Cardiac fibroblast (primary cell): Measurements from ENCODE around the gene TENM4.

Experiments used
- DNase-seq, 2 donors: peaks; one replicate each; pipeline versions ENCODE4 v3.0.0 to v3.0.0-alpha.2; 2010; ENCODE audit warnings: low read depth in 2 of 2
- H3K4me3 ChIP-seq, 2 donors: replicated peaks in 1 of 2; 1 replicate in 1 of 2; 2 replicates in 1 of 2; pipeline ENCODE4 v1.5.1; 2011; ENCODE audit warnings: low read depth in 2 of 2, low read length in 2 of 2, mild to moderate bottlenecking in 2 of 2, moderate library complexity in 1 of 2
- CTCF ChIP-seq: IDR thresholded peaks from one replicate; pipeline ENCODE4 v1.5.1; 2011; ENCODE audit warnings: low read depth, mild to moderate bottlenecking, low read length, inconsistent platforms

Gene TENM4

DNA sequence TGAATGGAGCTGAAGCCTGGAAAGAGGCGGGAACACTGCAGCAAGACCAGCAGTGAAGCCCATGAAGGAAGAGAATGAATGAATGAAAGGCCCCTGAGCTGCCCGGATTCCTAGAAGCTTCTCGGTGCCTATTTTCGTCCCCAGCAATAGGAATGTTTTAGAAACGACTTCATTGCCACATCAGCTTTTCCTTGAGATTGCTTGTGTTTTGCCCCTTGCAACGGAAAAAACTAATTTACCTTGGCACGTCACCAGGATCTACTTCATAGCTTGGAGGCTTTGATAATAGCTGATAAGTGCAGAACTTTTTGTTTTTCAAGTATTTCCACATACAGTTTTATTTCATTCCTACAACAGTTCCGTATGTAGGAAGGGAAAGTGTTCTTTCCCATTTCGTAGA lies 617.2 kb downstream of the TENM4 start:
- peak in 1 of 2 donors; percentile 68 for DNase-seq
- TF ChIP-seq CTCF, result no peak
- no peak overlapping the region for H3K4me3 ChIP-seq

DNA sequence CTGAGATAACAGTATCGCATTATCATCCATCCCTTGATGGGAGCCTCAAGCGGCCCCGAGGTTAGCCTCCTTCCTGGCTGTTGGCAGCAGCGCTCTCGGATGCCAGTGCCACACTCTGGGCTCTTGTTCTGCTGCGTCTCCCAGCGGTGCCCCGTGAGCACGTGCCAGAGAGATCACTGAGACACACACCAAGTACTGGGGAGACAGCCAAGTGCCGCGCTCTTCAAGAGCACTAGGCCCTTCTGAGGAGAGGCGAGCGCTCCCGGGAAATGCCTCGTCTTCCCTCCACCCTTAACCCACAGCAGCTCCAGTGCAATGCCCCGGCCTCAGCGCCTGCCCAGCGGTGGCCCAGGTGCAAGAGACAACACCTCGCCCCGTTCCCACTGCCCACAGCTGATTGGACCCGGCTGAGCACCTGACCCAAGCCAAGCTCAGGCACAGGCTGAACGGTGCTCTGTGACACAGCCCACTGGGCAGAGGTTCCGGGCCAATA lies 617.9 kb downstream of the TENM4 start:
- DNase-seq, result no peak

GRCh38 chr11:78821371-78822306 lies 619.2 kb downstream of the TENM4 start:
- TF ChIP-seq CTCF, result no peak
- H3K4me3 ChIP-seq, result no peak overlapping the region
- DNase-seq, result no peak

More for the DNA sequence above, 617.9 kb downstream of the TENM4 start:
- H3K4me3 ChIP-seq, result no peak overlapping the region
- no peak for TF ChIP-seq CTCF

DNA sequence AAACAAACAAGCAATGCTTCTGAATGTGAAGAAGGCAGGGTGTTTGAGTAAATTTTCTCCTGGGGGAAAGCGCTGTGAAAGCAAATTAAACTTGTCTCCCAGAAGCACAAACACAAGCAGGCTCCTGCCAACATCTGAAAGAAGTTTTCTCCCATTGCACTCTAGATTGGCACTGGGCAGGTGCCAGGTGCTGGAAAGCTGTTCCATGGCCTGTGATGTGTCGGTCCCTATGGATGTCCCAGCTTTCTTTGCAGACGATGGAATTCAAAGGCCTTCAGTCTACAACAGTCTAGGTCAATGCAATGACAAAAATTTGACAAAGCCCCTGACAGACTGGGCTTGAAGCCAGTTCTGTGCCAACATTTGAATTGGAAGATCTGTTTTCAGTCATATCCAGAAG lies 620.1 kb downstream of the TENM4 start:
- TF ChIP-seq CTCF, result no peak
- H3K4me3 ChIP-seq, result no peak overlapping the region
- no peak for DNase-seq

DNA sequence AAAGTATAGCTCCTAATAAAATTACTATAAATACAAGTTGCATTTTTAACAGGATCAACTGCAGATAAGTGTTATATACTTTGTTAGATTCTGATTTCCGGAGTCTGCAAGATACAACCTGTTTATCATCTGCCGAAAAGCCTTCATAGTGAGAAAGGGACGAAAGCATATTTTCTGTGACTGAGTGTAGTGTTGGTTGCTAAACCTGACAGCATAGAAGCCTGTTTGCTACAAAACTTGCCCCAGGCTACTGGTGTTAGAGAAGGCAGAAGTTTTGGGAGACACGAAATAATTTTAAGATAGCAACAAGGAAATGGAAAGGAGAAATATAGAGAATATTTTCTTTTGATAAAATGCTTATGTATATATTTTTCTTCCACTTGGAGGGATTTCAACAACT lies 622.6 kb downstream of the TENM4 start:
- no peak overlapping the region for H3K4me3 ChIP-seq
- TF ChIP-seq CTCF, result no peak
- no peak for DNase-seq

DNA sequence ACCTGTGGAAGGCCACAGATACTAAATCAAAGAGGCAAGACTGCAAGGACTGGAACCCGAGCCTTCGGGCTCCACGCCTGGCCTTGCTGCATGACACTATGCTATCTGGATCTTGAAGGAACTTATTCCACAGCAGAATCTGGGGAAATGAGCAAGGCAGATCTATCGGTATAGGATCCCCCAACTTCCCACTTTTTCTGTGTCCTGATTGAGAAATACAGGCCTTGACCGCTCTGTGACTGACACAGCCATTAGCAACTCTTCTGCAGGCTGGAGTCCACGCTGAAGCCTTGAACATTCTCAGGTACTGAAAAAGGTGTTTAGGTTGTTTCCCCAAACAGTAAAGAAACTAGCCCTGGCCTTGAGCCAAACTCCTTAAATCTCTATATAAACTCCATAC lies 625.0 kb downstream of the TENM4 start:
- DNase-seq, result no peak
- TF ChIP-seq CTCF, result no peak
- no peak overlapping the region for H3K4me3 ChIP-seq
